Measurements from ENCODE around the gene PANX1.
"Not testable (repeated sequence)": the region's sequence is repeated elsewhere in the genome, so short reads cannot be mapped to it uniquely, and the experiment has no call there.

Gene PANX1

DNA sequence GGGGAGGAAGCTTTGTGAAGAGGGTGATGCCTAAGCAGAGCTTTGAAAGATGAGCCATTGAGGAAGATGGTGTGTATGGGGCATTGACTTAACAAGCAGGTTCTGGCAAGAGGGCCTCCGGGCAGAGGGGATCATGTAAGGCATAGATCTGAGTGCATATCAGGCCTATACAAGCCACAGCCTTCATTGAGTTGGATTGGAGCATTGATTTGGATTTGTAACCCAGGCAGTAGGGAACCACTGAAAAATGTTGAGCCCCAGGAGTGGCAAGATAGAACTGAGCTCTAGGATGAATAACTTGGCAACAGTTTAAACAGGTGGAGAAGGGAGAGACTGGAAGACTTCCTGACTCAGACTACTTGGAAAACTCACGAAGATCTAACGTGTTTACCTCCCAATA, 21.4 kb downstream of the PANX1 start:
- DNase-seq (ENCODE audit: low read depth, low spot score), result no peak
- H3K27ac ChIP-seq, result no peak overlapping the region
- H3K4me3 ChIP-seq, result no peak overlapping the region
- no peak for TF ChIP-seq EZH2 (IDR thresholded peaks at IDR 0.05)
- peaks cover 5% of the 10 kb centered on the region; the same call in 1 of the 2 replicates for H3K36me3 ChIP-seq (ENCODE audit: insufficient read depth, low read length)
- H3K9me3 ChIP-seq (ENCODE audit: low read depth, low read length), result no peaks in the 10 kb centered on the region
- H3K9ac ChIP-seq (ENCODE audit: insufficient read length), result no peak overlapping the region

DNA sequence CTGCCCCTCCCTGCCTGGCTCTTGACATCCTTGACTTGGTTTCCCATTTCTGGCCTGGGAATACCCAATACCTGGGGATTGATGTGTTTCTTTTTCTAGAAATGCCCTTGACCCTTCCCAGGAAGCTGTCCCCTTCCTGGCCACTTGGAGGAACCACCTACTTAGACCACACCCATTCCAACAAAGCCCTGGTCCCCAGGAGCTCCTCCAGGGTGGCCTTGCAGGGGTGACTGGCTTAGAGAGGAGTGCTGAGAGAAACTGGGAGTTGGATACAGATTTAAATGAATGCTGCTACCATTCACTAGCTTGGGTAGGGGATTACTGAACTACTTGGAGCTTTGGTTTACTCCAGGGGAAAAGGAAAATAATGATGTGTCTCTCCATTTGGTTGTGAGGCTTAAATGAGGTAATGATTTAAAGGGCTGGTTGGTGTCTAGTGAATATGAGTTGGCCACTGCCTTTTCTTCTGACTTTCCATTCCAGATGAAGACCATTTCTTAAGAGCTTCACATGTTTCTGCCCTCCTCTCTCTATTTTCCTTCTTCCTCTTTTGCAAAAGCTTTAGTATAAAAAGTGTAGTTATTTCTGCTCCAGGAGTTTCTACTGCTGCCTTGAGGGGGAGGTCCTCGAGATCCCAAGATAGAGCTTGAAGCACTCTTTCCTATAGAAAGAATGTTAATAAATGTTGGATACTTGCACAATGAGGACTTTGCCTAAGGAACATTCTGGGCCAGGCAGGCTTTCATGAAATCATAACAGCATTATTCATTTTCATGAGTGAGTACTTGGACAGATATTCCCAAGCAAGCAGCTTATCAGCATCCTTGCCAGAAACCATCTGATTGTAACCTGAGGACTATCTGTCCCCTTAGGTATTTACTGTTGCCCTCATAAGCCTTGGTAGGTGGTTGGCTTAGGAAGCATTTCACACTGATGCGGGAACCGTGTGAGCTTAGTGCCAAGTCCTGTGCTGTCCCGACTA, 22.4 kb downstream of the PANX1 start:
- no peaks in the 10 kb centered on the region for H3K9me3 ChIP-seq (ENCODE audit: low read depth, low read length)
- no peak for DNase-seq (ENCODE audit: low read depth, low spot score)
- no peak overlapping the region for H3K4me3 ChIP-seq
- H3K9ac ChIP-seq (ENCODE audit: insufficient read length), result no peak overlapping the region
- no peak overlapping the region for H3K27ac ChIP-seq
- peaks cover 5% of the 10 kb centered on the region; the same call in 1 of the 2 replicates for H3K36me3 ChIP-seq (ENCODE audit: insufficient read depth, low read length)
- TF ChIP-seq POLR2AphosphoS5 (IDR thresholded peaks at IDR 0.05; ENCODE audit: borderline replicate concordance, low read depth, low read length) (no peak), FOXP2 (optimal IDR thresholded peaks at IDR 0.05; ENCODE audit: control extremely low read depth, extremely low read length, insufficient read depth) (no peak), EZH2 (IDR thresholded peaks at IDR 0.05) (no peak)

DNA sequence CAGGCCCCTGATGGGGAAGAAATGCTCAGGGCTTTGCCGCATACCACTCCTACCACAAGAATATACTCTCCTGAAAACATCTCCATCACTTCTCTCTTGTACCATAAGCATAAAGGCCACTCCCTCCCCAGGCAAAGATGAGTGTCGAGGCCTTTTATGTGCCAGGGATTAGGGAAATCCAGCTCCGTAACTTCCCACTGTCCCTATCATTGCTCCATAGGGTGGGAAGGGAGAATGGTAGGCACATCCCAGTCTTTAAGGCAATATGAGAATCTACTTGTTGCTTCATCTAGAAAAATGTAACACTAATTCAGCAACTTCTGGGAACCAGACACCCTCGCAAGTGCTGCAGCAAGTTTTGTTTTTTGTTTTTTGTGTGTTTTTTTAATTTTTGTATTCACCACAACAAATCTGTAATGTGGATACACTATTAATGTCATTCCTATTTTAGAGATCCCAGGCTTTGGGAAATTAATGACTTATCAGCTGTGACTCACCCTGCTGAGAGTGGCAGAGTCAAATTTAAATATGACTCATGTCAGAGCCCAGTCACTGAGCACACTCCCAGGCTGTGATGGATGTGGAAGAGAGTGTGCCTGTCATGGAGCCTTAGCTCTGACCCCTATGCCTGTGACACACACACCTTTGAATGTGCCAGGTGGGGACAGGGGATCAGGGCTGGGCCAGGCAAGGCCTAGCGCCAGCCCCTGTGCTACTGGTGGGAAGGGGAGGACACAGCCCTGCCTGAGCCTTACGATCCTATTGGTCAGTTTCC, 23.4 kb downstream of the PANX1 start:
- H3K4me3 ChIP-seq, result no peak overlapping the region

DNA sequence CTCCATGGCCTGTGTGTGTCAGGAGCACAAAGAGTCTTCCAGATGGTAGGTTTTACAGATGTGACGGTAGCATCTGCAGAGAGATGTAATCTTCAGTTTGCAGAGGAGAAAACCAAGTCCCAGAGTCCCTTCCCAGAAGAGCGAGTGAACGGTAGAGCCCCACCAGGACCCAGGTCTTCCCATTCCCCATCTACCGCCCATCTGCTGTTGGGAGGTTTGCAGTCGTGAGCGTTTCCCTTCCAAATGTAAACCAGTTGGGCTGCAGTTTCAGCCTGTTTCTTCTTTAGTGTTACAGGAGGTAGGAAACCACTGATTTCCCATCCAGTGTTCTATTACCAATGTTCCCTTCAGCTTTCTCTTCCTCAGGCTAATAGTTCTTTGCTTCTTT, 24.0 kb downstream of the PANX1 start:
- Histone ChIP-seq H3K4me3 (no peak overlapping the region), H3K9me3 (ENCODE audit: low read depth, low read length) (no peaks in the 10 kb centered on the region), H3K27ac (no peak overlapping the region), H3K9ac (ENCODE audit: insufficient read length) (no peak overlapping the region), H3K36me3 (ENCODE audit: insufficient read depth, low read length) (peaks cover 8% of the 10 kb centered on the region)
- no peak for DNase-seq (ENCODE audit: low read depth, low spot score)
- no peak for TF ChIP-seq FOXP2 (optimal IDR thresholded peaks at IDR 0.05; ENCODE audit: control extremely low read depth, extremely low read length, insufficient read depth)
- no peak for TF ChIP-seq EZH2 (IDR thresholded peaks at IDR 0.05)
- TF ChIP-seq POLR2AphosphoS5 (IDR thresholded peaks at IDR 0.05; ENCODE audit: borderline replicate concordance, low read depth, low read length), result no peak

More for the DNA sequence above, 23.4 kb downstream of the PANX1 start:
- Histone ChIP-seq H3K36me3 (ENCODE audit: insufficient read depth, low read length) (peaks cover 8% of the 10 kb centered on the region), H3K27ac (no peak overlapping the region), H3K9me3 (ENCODE audit: low read depth, low read length) (no peaks in the 10 kb centered on the region), H3K9ac (ENCODE audit: insufficient read length) (no peak overlapping the region)
- TF ChIP-seq EZH2 (IDR thresholded peaks at IDR 0.05), result no peak
- no peak for TF ChIP-seq POLR2AphosphoS5 (IDR thresholded peaks at IDR 0.05; ENCODE audit: borderline replicate concordance, low read depth, low read length)
- TF ChIP-seq FOXP2 (optimal IDR thresholded peaks at IDR 0.05; ENCODE audit: control extremely low read depth, extremely low read length, insufficient read depth), result no peak
- no peak for DNase-seq (ENCODE audit: low read depth, low spot score)

DNA sequence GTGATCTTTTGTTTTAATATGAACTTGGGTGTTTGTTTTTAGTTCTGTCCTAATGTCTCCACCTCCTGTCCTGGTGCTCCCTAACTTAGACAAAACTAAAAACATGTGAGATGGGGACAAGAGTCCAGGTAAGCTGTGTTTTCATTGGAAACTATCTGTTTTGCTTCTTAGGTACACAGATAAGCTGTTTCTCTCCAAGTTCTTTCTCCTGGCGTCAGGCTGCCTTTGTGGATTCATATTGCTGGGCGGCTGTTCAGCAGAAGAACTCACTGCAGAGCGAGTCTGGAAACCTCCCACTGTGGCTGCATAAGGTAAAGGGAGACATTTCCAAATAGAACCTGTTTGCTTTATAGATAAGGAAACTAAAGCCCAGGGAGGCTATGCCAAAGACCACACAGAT, 24.7 kb downstream of the PANX1 start:
- no peak for TF ChIP-seq EZH2 (IDR thresholded peaks at IDR 0.05)
- no peak for TF ChIP-seq FOXP2 (optimal IDR thresholded peaks at IDR 0.05; ENCODE audit: control extremely low read depth, extremely low read length, insufficient read depth)
- Histone ChIP-seq H3K4me3 (no peak overlapping the region), H3K9me3 (ENCODE audit: low read depth, low read length) (no peaks in the 10 kb centered on the region), H3K9ac (ENCODE audit: insufficient read length) (no peak overlapping the region), H3K27ac (no peak overlapping the region), H3K36me3 (ENCODE audit: insufficient read depth, low read length) (peaks cover 8% of the 10 kb centered on the region)
- no peak for DNase-seq (ENCODE audit: low read depth, low spot score)

DNA sequence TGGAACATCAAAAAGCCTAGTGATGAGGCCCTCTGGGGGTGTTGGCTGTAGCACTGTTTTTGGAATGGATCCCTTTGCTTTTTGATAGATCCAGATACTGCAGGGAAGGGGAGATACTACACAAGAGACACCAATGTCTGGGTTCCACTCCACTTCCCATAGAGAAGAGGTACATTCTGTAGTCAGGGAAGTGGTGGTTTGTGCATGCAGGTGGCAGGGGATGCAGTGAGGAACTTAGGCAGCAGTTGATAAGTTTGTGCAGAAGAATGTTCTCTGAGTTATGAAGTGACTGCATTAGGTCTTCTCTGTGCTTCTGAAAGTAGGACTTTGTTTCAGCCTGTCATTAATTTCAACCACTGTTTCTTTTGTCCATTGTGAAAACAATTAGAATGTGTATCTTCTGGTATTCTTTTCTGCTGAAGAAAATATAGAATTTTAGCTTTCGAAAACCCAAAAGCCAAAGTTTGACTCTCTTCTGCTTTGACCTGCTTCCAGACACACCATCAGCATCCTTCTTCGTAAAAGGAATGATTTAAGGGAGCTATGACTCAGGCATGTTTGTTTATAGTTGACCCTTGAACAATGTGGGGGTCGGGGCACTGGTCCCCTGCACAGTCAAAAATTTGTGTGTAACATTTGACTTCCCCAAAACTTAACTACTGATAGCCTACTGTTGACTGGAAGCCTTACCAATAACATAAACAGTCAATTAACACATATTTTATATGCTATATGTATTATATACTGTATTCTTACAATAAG, 25.6 kb downstream of the PANX1 start:
- Histone ChIP-seq H3K27ac (no peak overlapping the region), H3K9me3 (ENCODE audit: low read depth, low read length) (no peaks in the 10 kb centered on the region), H3K9ac (ENCODE audit: insufficient read length) (no peak overlapping the region), H3K36me3 (ENCODE audit: insufficient read depth, low read length) (peaks cover 8% of the 10 kb centered on the region), H3K4me3 (no peak overlapping the region)
- TF ChIP-seq EZH2 (IDR thresholded peaks at IDR 0.05) (no peak), POLR2AphosphoS5 (IDR thresholded peaks at IDR 0.05; ENCODE audit: borderline replicate concordance, low read depth, low read length) (no peak), FOXP2 (optimal IDR thresholded peaks at IDR 0.05; ENCODE audit: control extremely low read depth, extremely low read length, insufficient read depth) (no peak)
- no peak for DNase-seq (ENCODE audit: low read depth, low spot score)

DNA sequence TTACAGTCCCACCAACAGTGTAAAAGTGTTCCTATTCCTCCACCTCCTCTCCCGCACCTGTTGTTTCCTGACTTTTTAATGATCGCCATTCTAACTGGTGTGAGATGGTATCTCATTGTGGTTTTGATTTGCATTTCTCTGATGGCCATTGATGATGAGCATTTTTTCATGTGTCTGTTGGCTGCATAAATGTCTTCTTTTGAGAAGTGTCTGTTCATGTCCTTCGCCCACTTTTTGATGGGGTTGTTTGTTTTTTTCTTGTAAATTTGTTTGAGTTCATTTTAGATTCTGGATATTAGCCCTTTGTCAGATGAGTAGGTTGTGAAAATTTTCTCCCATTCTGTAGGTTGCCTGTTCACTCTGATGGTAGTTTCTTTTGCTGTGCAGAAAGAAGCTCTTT, 28.7 kb downstream of the PANX1 start:
- H3K9me3 ChIP-seq (ENCODE audit: low read depth, low read length); H3K27ac ChIP-seq; H3K4me3 ChIP-seq; H3K36me3 ChIP-seq (ENCODE audit: insufficient read depth, low read length); DNase-seq (ENCODE audit: low read depth, low spot score); H3K9ac ChIP-seq (ENCODE audit: insufficient read length): not testable (repeated sequence)

DNA sequence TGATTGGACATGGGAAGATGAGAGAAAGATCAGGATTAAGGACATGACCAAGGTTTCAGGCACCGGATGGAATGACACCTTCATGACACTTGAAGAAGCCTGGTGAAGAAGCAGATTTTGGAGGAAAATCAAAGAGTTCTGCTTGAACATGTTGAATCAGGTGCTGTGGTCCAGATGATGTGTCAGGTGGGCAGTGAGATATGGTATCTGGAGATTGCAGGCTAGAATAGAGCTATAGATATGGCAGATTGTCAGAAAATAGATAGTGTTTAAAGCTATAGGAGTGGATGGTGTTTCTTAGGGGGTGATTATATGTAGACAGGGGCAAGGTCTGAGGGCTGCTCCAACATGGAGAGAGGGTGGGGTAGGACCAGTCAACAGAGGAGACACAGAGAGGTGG, 40.2 kb downstream of the PANX1 start:
- H3K9me3 ChIP-seq (ENCODE audit: low read depth, low read length), result no peaks in the 10 kb centered on the region
- H3K9ac ChIP-seq (ENCODE audit: insufficient read length), result no peak overlapping the region
- H3K27ac ChIP-seq, result no peak overlapping the region
- no peaks in the 10 kb centered on the region for H3K36me3 ChIP-seq (ENCODE audit: insufficient read depth, low read length)
- no peak overlapping the region for H3K4me3 ChIP-seq
- DNase-seq (ENCODE audit: low read depth, low spot score), result no peak
- TF ChIP-seq POLR2AphosphoS5 (IDR thresholded peaks at IDR 0.05; ENCODE audit: borderline replicate concordance, low read depth, low read length), result no peak
- no peak for TF ChIP-seq EZH2 (IDR thresholded peaks at IDR 0.05)
- TF ChIP-seq FOXP2 (optimal IDR thresholded peaks at IDR 0.05; ENCODE audit: control extremely low read depth, extremely low read length, insufficient read depth), result no peak
